CD4-positive, alpha-beta T cell treated with Interleukin-2 at 100 ng/mL for 4 hours (primary cell): ENCODE measurements around the gene ENTPD7.

Experiments
- DNase-seq: peaks from one replicate; pipeline ENCODE4 v3.0.0-alpha.2; 2020; ENCODE audit warnings: low spot score

ENTPD7 gene

DNA sequence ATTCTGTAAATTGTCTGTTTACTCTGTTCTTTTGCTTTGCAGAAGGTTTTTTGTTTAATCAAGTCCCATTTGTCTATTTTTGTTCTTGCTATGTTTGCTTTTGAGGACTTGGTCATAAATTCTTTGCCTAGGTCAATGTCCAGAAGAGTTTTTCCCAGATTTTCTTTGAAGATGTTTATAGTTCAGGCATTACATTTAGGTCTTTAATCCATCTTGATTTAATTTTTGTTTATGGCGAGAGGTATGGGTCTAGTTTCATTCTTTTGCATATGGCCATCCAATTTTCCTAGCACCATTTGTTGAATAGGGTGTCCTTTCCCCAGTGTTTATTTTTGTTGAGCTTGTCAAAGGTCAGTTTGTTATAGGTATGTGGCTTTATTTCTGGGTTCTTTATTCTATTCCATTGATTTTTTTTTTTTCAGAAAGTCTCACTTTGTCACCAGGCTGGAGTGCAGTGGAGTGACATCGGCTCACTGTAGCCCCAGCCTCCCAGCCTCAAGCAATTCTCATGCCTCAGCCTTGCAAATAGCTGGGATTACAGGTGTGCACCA is 11.6 kb upstream of the ENTPD7 start:
- no peak for DNase-seq

GRCh38 chr10:99648717-99649116 is 10.6 kb upstream of the ENTPD7 start:
- DNase-seq: no peak

DNA sequence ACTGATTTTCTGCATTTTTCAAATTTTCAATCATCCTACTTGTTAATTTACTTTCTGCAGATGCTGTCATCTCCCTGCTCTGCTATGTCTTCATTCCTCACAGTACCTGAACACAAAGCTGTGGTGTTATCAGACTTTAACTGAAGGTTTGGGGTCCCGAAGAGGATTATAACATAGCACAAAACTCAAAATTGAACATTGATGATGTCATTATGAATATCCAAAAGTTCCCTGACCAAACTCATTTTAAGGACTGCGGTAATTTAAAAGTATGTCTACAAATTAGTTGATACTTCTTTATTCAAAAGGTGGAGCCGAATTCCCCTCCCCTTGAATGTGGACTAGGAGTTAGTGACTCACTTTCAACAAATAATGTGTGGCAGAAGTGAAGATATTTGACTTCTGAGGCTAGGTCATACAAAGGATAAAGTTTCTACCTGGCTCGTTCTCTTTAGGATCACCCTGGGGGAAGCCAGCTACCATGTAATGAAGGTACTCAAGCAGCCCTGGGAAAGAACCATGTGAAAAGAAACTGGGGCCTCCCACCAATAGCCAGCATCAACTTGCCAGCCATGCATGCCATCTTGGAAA is 6.4 kb upstream of the ENTPD7 start:
- DNase-seq: no peak

DNA sequence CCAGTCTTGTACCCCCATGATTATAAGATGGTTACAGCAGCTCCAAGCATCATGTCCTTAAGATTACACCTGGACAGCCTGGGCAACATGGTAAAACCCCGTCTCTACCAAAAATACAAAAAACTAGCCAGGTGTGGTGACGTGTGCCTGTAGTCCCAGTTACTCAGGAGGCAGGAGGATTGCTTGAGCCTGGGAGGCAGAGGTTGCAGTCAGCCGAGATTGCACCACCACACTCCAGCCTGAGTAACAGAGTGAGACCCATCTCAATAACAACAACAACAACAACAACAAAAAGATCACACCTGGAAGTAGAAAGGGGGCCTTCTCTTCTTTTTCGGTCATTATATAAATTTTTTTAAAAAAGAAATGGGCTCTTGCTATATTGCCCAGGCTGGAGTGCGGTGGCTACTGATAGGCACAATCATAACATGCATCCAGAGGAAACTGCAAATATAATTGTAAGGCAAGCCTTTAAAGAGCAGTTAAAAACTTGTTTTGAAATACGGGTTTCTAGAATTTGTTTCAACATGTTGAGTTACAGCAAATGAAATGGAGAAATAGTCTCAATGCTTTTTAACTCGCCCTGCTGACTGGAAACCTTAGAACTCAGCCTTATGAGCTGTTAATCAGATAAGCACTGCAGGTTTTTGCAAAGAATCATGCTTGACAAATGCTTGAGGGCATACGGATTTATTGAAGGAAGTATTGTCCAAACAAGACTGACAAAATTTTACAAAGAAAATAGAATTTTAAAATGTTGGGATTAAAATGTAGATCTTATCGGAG is 4.7 kb upstream of the ENTPD7 start:
- no peak for DNase-seq

- DNase-seq: no peak
Measured at GRCh38 chr10:99656199-99657064, 2.9 kb upstream of the ENTPD7 start.

DNA sequence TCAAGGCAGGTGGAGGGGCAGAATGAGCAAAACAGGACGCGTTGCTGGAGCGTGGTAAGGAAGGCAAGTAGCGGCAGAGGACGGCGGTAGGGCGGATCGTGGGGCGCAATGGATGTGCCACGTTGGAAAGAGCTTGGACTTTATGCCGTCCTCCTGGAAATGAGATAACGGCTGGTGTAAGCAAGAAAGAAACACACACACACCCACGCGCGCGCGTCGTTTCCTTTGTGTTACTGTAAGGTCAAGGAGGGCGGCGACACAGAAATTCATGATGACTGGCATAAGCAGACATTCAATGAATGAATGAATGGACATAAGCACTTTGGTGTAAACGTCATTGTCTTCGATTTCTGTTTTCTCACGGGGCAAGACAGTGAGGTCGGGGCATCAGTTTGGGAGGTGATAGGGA is 683 bp upstream of the ENTPD7 start:
- peak; percentile 29 for DNase-seq

GRCh38 chr10:99659868-99660366 is 608 bp downstream of the ENTPD7 start:
- no peak for DNase-seq

- no peak for DNase-seq
Measured at GRCh38 chr10:99660662-99661376, 1.5 kb downstream of the ENTPD7 start.

GRCh38 chr10:99661377-99661763 is 2.1 kb downstream of the ENTPD7 start:
- DNase-seq: no peak

GRCh38 chr10:99665304-99665703 is 6.0 kb downstream of the ENTPD7 start:
- no peak for DNase-seq

GRCh38 chr10:99667108-99667751 is 7.9 kb downstream of the ENTPD7 start:
- no peak for DNase-seq

DNA sequence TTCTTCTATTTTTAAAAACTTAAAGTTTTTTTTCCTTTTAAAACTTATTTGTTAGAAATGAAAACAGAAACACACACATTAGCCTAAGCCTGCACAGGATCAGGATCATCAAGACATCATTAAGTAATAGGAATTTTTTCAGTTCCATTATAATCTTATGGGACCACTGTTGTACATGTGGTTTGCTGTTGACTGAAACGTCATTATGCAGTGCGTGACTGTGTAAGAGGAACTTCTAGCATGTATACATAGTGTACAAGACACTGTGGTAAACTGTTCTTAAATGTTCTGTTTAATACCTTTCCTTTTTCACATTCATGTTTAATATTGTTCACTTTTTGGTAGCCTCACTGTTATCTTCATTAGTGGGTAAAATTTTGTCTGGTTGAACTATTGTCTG is 12.1 kb downstream of the ENTPD7 start:
- no peak for DNase-seq

DNA sequence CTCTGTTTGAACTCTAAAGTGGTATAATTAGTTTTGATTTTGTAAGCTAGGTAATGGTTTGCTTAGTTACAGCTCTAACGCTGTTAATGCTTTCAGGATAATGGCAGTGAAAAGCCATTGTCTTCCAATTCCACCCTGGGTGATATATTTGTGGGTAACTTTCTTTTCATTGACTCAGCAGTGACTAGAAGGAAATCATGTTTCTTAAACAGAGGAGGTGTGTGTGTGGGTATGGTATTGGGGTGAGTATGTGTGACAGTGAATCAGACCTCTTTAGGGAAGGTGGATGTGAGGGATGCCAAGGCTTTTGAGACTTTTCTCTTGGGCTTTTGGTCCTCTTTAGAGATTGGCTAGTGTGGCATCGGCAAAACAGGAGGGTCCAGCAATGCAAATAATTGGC is 13.6 kb downstream of the ENTPD7 start:
- no peak for DNase-seq

GRCh38 chr10:99673492-99673891 is 14.2 kb downstream of the ENTPD7 start:
- DNase-seq: no peak

DNA sequence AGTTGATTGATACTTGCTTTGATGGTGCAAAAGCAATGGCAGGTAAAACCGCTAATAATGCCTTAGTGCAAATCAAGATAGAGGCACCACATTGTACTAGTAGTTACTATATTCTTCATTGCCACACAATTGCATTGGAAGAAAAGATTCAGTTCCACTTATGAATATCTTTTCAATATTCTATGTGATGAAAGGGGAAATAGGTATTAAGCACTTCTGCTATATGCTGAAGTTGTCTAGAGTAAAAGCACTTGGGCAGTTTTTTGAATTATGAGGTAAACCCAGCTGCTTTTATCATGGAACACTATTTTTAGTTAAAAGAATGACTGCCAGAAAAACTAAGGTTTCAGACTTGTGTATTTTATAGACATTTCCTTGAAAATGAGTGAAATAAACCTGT is 15.5 kb downstream of the ENTPD7 start:
- DNase-seq: no peak

GRCh38 chr10:99676426-99676825 is 17.1 kb downstream of the ENTPD7 start:
- no peak for DNase-seq

DNA sequence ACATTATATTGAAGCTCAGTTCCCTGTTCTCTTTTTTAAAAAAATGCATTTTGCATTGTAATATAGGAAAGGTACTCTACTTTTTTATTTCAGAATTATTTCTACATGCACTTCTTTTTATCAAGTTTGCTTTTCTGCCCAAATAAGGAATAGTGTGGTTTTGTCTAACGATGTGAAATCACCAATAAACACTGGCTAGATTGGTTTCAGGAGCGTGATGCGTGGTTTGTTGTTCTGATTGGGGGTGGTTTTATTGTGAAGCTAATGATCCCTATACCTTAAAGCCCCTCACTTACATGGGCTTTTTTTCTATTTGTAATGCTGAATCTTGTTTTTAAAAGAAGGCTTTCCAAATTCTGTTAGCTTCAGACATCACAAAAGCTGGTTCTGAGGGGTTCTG is 17.6 kb downstream of the ENTPD7 start:
- no peak for DNase-seq

- DNase-seq: no peak
Measured at GRCh38 chr10:99678921-99679320, 19.6 kb downstream of the ENTPD7 start.

DNA sequence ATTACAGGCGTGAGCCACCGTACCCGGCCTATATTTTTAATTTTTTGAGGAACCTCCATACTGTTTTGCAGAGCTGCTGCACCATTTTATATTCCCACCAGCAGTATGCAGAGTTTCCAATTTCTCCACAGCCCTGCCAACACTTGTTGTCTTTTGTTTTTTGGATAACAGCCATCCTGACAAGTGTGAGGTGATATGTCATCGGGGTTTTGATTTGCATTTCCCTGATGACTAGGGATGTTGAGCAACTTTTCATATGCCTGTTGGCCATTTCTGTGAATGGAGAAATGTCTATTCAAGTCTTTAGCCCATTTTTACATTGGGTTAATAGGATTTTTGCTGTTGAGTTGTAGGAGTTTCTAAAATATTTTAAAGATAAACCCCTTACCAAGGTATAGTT is 22.2 kb downstream of the ENTPD7 start:
- DNase-seq: no peak

DNA sequence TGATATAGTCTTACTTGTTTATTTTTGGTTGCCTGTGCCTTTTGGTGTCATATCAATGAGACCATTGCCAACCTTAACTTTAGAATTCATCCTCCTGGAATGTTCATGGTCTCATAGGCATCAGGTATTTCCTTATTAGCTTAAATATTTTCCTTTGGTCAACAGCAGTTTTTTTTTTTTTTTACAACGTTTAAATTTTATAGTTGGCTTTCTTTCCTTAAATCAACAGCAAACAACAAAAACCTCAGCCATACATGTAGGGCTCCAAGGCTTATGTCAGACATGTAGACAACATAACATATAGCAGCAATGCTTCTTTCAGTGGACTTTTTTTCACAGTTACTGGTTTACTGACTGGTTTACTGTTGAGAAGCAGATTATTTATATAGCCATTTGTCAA is 22.7 kb downstream of the ENTPD7 start:
- DNase-seq: no peak

GRCh38 chr10:99682752-99683151 is 23.4 kb downstream of the ENTPD7 start:
- DNase-seq: no peak
